Gastroesophageal sphincter (tissue), 3 donors: ENCODE results near the gene ZDHHC20.

Experiments used
- CTCF ChIP-seq, 4 experiments: fragments of 200-600 bp in 2 of 4; fragments of 450-650 bp in 2 of 4; sonication (generic) in 1 of 4; IDR thresholded peaks; one replicate each; pipeline ENCODE4 v1.5.1; 2017 to 2019; ENCODE audit warnings: antibody characterized with exemption in 4 of 4, mild to moderate bottlenecking in 2 of 4, moderate library complexity in 2 of 4
- POLR2A ChIP-seq, 2 donors: fragments of 450-650 bp; IDR thresholded peaks; one replicate each; pipeline ENCODE4 v1.6.1; 2017; ENCODE audit warnings: antibody characterized with exemption in 2 of 2, mild to moderate bottlenecking in 2 of 2, moderate library complexity in 1 of 2
- POLR2AphosphoS5 ChIP-seq: sonication (generic); formaldehyde crosslinking; IDR thresholded peaks from one replicate; pipeline ENCODE4 v1.6.1; 2017; ENCODE audit warnings: antibody characterized with exemption

- TF ChIP-seq CTCF (IDR thresholded peaks at IDR 0.05) (no peak), POLR2A (IDR thresholded peaks at IDR 0.05) (no peak), POLR2AphosphoS5 (no peak)
These were observed 99.2 kb downstream of the ZDHHC20 start for GRCh38 chr13:21359855-21360254.
